Stomach (tissue), 9 donors: ENCODE data around the gene UBXN7. TPM values are rescaled to one million over a fixed set of nuclear protein-coding genes. Genes with fewer than 3 reads are reported as not detected.

ENCODE experiments used
- DNase-seq, 2 donors: peaks; one replicate each; pipeline versions ENCODE4 v3.0.0 to v3.0.0-alpha.2; 2013 to 2019
- H3K27ac ChIP-seq, 5 donors: fragments of 200-600 bp in 4 of 5; sonication (generic) in 4 of 5; one replicate each; pipeline ENCODE4 v1.5.1; 2013 to 2019; ENCODE audit warnings: mild to moderate bottlenecking in 1 of 5, moderate library complexity in 1 of 5
- H3K27me3 ChIP-seq, 3 donors: fragments of 200-600 bp; sonication (generic); one replicate each; pipeline ENCODE4 v1.5.1; 2017 to 2019; ENCODE audit warnings: mixed run types in 1 of 3
- H3K36me3 ChIP-seq, 4 donors: fragments of 200-600 bp; sonication (generic); 1 replicate in 3 of 4; 2 replicates in 1 of 4; pipeline ENCODE4 v1.5.1; 2016 to 2019
- H3K4me1 ChIP-seq, 4 donors: fragments of 200-600 bp; sonication (generic); one replicate each; pipeline ENCODE4 v1.5.1; 2016 to 2019
- H3K4me3 ChIP-seq, 4 donors: fragments of 200-600 bp; sonication (generic) in 3 of 4; one replicate each; pipeline ENCODE4 v1.5.1; 2016 to 2019; ENCODE audit warnings: mild to moderate bottlenecking in 1 of 4
- H3K9me3 ChIP-seq, 4 donors: fragments of 200-600 bp; sonication (generic); one replicate each; pipeline ENCODE4 v1.5.1; 2016 to 2019
- CTCF ChIP-seq, 7 experiments: fragments of 450-650 bp in 4 of 7; fragments of 200-600 bp in 3 of 7; sonication (generic) in 3 of 7; IDR thresholded peaks; one replicate each; pipeline ENCODE4 v1.5.1; 2016 to 2019; ENCODE audit warnings: antibody characterized with exemption in 7 of 7, control low read depth in 2 of 7, mild to moderate bottlenecking in 1 of 7
- EP300 ChIP-seq: sonication (generic); formaldehyde crosslinking; IDR thresholded peaks from one replicate; pipeline ENCODE4 v1.6.1; 2017; ENCODE audit warnings: antibody characterized with exemption
- POLR2A ChIP-seq, 4 donors: fragments of 450-650 bp; IDR thresholded peaks; one replicate each; pipeline ENCODE4 v1.6.1; 2016; ENCODE audit warnings: antibody characterized with exemption in 4 of 4, control low read depth in 2 of 4, mild to moderate bottlenecking in 1 of 4, moderate library complexity in 1 of 4
- POLR2AphosphoS5 ChIP-seq, 3 donors: sonication (generic); formaldehyde crosslinking; IDR thresholded peaks; one replicate each; pipeline ENCODE4 v1.6.1; 2016; ENCODE audit warnings: antibody characterized with exemption in 3 of 3
- WGBS, 5 donors: extraction: QIAGEN DNeasy Blood & Tissue Kit in 3 of 5; methylation state at CpG; one replicate each; pipeline versions ENCODE4 v1.1.5 to v1.1.7; 2013 to 2018; 5-methylcytosine and 5-hydroxymethylcytosine counted together
- intact Hi-C: fragments of 100-400 bp; cut with DNase I; formaldehyde crosslinking; loops from one replicate; pipeline ENCODE4 v1.15.1; 2023; ENCODE audit warnings: low total_unique reads
- polyA plus RNA-seq, 3 donors: library from polyadenylated mRNA; stranded (reverse); fragments of 200-250 nt; gene quantifications; one replicate each; pipeline ENCODE4 v1.2.3, GENCODE V29; 2013
- total RNA-seq, 5 donors: library from RNA; depleted of rRNA; stranded (reverse); fragments of >200 nt; gene quantifications; one replicate each; pipeline versions ENCODE4 v1.1.0 to v1.2.3, GENCODE V29; 2014 to 2016
- donor health status: healthy with polysubstance abuse.
- donor health status: Bipolar disorder and iron deficiency.
- donor health status: healthy.

The UBXN7 gene
- total and polyA plus RNA-seq, 8 donors: 2.2 to 39.3 (median 14.4) TPM

DNA sequence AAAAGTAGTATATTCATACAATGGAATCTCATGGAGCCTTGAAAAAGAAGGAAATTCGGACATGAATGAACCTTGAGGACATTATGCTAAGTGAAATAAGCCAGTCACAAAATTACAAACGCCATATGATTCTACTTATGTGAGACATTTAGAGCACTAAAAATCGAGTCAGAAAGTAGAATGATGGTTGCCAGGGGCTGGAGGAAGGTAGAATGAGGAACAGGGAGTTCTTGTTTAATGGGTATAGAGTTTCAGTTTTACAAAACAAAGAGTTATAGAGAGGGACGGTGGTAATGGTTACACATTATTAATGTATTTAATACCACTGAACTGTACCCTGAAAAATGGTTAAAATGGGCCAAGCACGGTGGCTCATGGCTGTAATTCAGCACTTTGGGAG, 19.5 kb downstream of the UBXN7 start:
- intact Hi-C loops: no loop called here
- WGBS, 5 donors: 85 to 91% (median 89%) methylated on average over 5 of the region's 5 CpGs
- no peaks in the 10 kb centered on the region for H3K36me3 ChIP-seq
- H3K4me3 ChIP-seq: no peak overlapping the region
- peaks cover 0 to 42% (median 20%) of the 10 kb centered on the region in 4 donors for H3K4me1 ChIP-seq
- TF ChIP-seq EP300 (no peak), POLR2AphosphoS5 (IDR thresholded peaks at IDR 0.05) (no peak), POLR2A (IDR thresholded peaks at IDR 0.05) (no peak), CTCF (IDR thresholded peaks at IDR 0.05) (no peak)
- no peak for DNase-seq
- no peaks in the 10 kb centered on the region for H3K9me3 ChIP-seq
- no peaks in the 10 kb centered on the region for H3K27me3 ChIP-seq
- no peak overlapping the region for H3K27ac ChIP-seq

GRCh38 chr3:196409409-196409808, 22.8 kb downstream of the UBXN7 start:
- no peaks in the 10 kb centered on the region for H3K27me3 ChIP-seq
- no peak overlapping the region for H3K27ac ChIP-seq
- 84 to 96% (median 95%) methylated on average over 1 of the region's 1 CpG for WGBS, 5 donors
- peaks cover 0 to 30% (median 13%) of the 10 kb centered on the region in 4 donors for H3K4me1 ChIP-seq
- intact Hi-C loops: no loop called here
- no peaks in the 10 kb centered on the region for H3K9me3 ChIP-seq
- no peak overlapping the region for H3K4me3 ChIP-seq
- TF ChIP-seq EP300: no peak
- TF ChIP-seq POLR2AphosphoS5 (IDR thresholded peaks at IDR 0.05): no peak
- TF ChIP-seq CTCF (IDR thresholded peaks at IDR 0.05): no peak
- TF ChIP-seq POLR2A (IDR thresholded peaks at IDR 0.05): no peak
- peaks cover 0 to 29% (median 22%) of the 10 kb centered on the region in 4 donors for H3K36me3 ChIP-seq
- no peak for DNase-seq

- no peaks in the 10 kb centered on the region for H3K27me3 ChIP-seq
- 95 to 99% (median 98%) methylated on average over 4 of the region's 4 CpGs for WGBS, 5 donors
- no peaks in the 10 kb centered on the region for H3K9me3 ChIP-seq
- TF ChIP-seq EP300 (no peak), CTCF (IDR thresholded peaks at IDR 0.05) (no peak), POLR2AphosphoS5 (IDR thresholded peaks at IDR 0.05) (no peak), POLR2A (IDR thresholded peaks at IDR 0.05) (no peak)
- H3K27ac ChIP-seq: no peak overlapping the region
- no peak for DNase-seq
- peaks cover 0 to 32% (median 26%) of the 10 kb centered on the region in 4 donors for H3K36me3 ChIP-seq
- no peak overlapping the region for H3K4me3 ChIP-seq
- intact Hi-C loops: no loop called here
- H3K4me1 ChIP-seq: peaks cover 0 to 24% (median 11%) of the 10 kb centered on the region in 4 donors
Observed at GRCh38 chr3:196408565-196409300, 23.5 kb downstream of the UBXN7 start.

- Histone ChIP-seq H3K27me3 (no peaks in the 10 kb centered on the region), H3K4me1 (peaks cover 0 to 23% (median 11%) of the 10 kb centered on the region in 4 donors), H3K36me3 (peaks cover 0 to 40% (median 34%) of the 10 kb centered on the region in 4 donors), H3K4me3 (no peak overlapping the region), H3K9me3 (no peaks in the 10 kb centered on the region), H3K27ac (no peak overlapping the region)
- WGBS, 5 donors: 65 to 75% (median 73%) methylated on average over 8 of the region's 8 CpGs
- DNase-seq: peak in 1 of 2 donors; percentile 23
- intact Hi-C loops: no loop called here
- no peak for TF ChIP-seq POLR2AphosphoS5 (IDR thresholded peaks at IDR 0.05)
- no peak for TF ChIP-seq EP300
- TF ChIP-seq POLR2A (IDR thresholded peaks at IDR 0.05): no peak
- no peak for TF ChIP-seq CTCF (IDR thresholded peaks at IDR 0.05)
Observed at GRCh38 chr3:196406811-196407470, 25.3 kb downstream of the UBXN7 start.
